Measurements from ENCODE around the gene LRRC4C.

The LRRC4C gene

GRCh38 chr11:41044747-41045146 lies 414.7 kb downstream of the LRRC4C start:
- H2AFZ ChIP-seq (ENCODE audit: low read length), result no peak overlapping the region
- H3K27me3 ChIP-seq (ENCODE audit: insufficient read depth, low read length), result no peaks in the 10 kb centered on the region
- H4K20me1 ChIP-seq (ENCODE audit: insufficient read depth, low read length), result no peaks in the 10 kb centered on the region
- H3K9me3 ChIP-seq (ENCODE audit: low read length), result no peaks in the 10 kb centered on the region
- no peaks in the 10 kb centered on the region for H3K4me1 ChIP-seq (ENCODE audit: insufficient read depth, low read length, severe bottlenecking)
- H3K4me3 ChIP-seq (ENCODE audit: low read depth, low read length, poor library complexity, severe bottlenecking), result no peak overlapping the region
- no peaks in the 10 kb centered on the region for H3K79me2 ChIP-seq (ENCODE audit: insufficient read depth, low read length)
- H3K27ac ChIP-seq (ENCODE audit: low read depth, low read length, poor library complexity, severe bottlenecking), result no peak overlapping the region
- H3F3A ChIP-seq (ENCODE audit: insufficient read depth, low read length), result no peaks in the 10 kb centered on the region
- H3K36me3 ChIP-seq (ENCODE audit: insufficient read depth, low read length), result no peaks in the 10 kb centered on the region
- H3K4me2 ChIP-seq (ENCODE audit: low read length), result no peak overlapping the region
- no peak overlapping the region for H3K9ac ChIP-seq (ENCODE audit: low read length)
- H3K9me2 ChIP-seq (ENCODE audit: low read depth, low read length), result no peaks in the 10 kb centered on the region
- TF ChIP-seq EZH2 (IDR thresholded peaks at IDR 0.05; ENCODE audit: borderline replicate concordance, low read length) (no peak), CTCF (IDR thresholded peaks at IDR 0.05; ENCODE audit: low read length) (no peak)

GRCh38 chr11:41042688-41043087 lies 416.8 kb downstream of the LRRC4C start:
- Histone ChIP-seq H3K79me2 (ENCODE audit: insufficient read depth, low read length) (no peaks in the 10 kb centered on the region), H3K4me3 (ENCODE audit: low read depth, low read length, poor library complexity, severe bottlenecking) (no peak overlapping the region), H4K20me1 (ENCODE audit: insufficient read depth, low read length) (no peaks in the 10 kb centered on the region), H3K9me3 (ENCODE audit: low read length) (no peaks in the 10 kb centered on the region), H3K9ac (ENCODE audit: low read length) (no peak overlapping the region), H3F3A (ENCODE audit: insufficient read depth, low read length) (no peaks in the 10 kb centered on the region), H3K27me3 (ENCODE audit: insufficient read depth, low read length) (no peaks in the 10 kb centered on the region), H3K9me2 (ENCODE audit: low read depth, low read length) (no peaks in the 10 kb centered on the region), H3K4me1 (ENCODE audit: insufficient read depth, low read length, severe bottlenecking) (no peaks in the 10 kb centered on the region), H3K36me3 (ENCODE audit: insufficient read depth, low read length) (no peaks in the 10 kb centered on the region), H3K27ac (ENCODE audit: low read depth, low read length, poor library complexity, severe bottlenecking) (no peak overlapping the region), H3K4me2 (ENCODE audit: low read length) (no peak overlapping the region), H2AFZ (ENCODE audit: low read length) (no peak overlapping the region)
- TF ChIP-seq EZH2 (IDR thresholded peaks at IDR 0.05; ENCODE audit: borderline replicate concordance, low read length) (no peak), CTCF (IDR thresholded peaks at IDR 0.05; ENCODE audit: low read length) (no peak)

- H3K79me2 ChIP-seq (ENCODE audit: insufficient read depth, low read length), result no peaks in the 10 kb centered on the region
- H2AFZ ChIP-seq (ENCODE audit: low read length), result no peak overlapping the region
- H4K20me1 ChIP-seq (ENCODE audit: insufficient read depth, low read length), result no peaks in the 10 kb centered on the region
- TF ChIP-seq CTCF (IDR thresholded peaks at IDR 0.05; ENCODE audit: low read length), result no peak
- TF ChIP-seq EZH2 (IDR thresholded peaks at IDR 0.05; ENCODE audit: borderline replicate concordance, low read length), result no peak
- no peaks in the 10 kb centered on the region for H3K4me1 ChIP-seq (ENCODE audit: insufficient read depth, low read length, severe bottlenecking)
- no peaks in the 10 kb centered on the region for H3K9me3 ChIP-seq (ENCODE audit: low read length)
- no peaks in the 10 kb centered on the region for H3F3A ChIP-seq (ENCODE audit: insufficient read depth, low read length)
- no peak overlapping the region for H3K9ac ChIP-seq (ENCODE audit: low read length)
- H3K27ac ChIP-seq (ENCODE audit: low read depth, low read length, poor library complexity, severe bottlenecking), result no peak overlapping the region
- H3K9me2 ChIP-seq (ENCODE audit: low read depth, low read length), result no peaks in the 10 kb centered on the region
- no peaks in the 10 kb centered on the region for H3K36me3 ChIP-seq (ENCODE audit: insufficient read depth, low read length)
- no peak overlapping the region for H3K4me3 ChIP-seq (ENCODE audit: low read depth, low read length, poor library complexity, severe bottlenecking)
- no peaks in the 10 kb centered on the region for H3K27me3 ChIP-seq (ENCODE audit: insufficient read depth, low read length)
- H3K4me2 ChIP-seq (ENCODE audit: low read length), result no peak overlapping the region
Measured at GRCh38 chr11:41040474-41040873, 419.0 kb downstream of the LRRC4C start.

Data from OCI-LY1 (cell line).